Fibroblast of the aortic adventitia (primary cell): ENCODE results near the gene BPIFB6. TPM values are rescaled to one million over a fixed set of nuclear protein-coding genes. Genes with fewer than 3 reads are reported as not detected.

ENCODE experiments used
- DNase-seq: peaks from one replicate; pipeline ENCODE4 v3.0.0-alpha.2; 2010; ENCODE audit warnings: low read depth
- H3K4me3 ChIP-seq: 2 replicates; pipeline ENCODE4 v1.5.1; 2011; ENCODE audit warnings: low read depth, mild to moderate bottlenecking, control low read depth, low read length, moderate library complexity
- CTCF ChIP-seq: IDR thresholded peaks from 2 replicates; pipeline ENCODE4 v1.5.1; 2011; ENCODE audit warnings: mild to moderate bottlenecking, low read length, control low read depth, inconsistent platforms; ENCODE audit not compliant: insufficient read depth
- total RNA-seq: library from RNA; depleted of rRNA; stranded (reverse); fragments of >200 nt; gene quantifications from 2 replicates; pipeline ENCODE4 v1.2.3, GENCODE V29; 2012; ENCODE audit warnings: low replicate concordance

Gene BPIFB6
- total RNA-seq, 1 donor: not detected

- no peak overlapping the region for H3K4me3 ChIP-seq
- no peak for DNase-seq
- no peak for TF ChIP-seq CTCF
These were observed 39.4 kb upstream of the BPIFB6 start for GRCh38 chr20:32991792-32992641.

GRCh38 chr20:32993496-32994050 lies 37.9 kb upstream of the BPIFB6 start:
- no peak for DNase-seq
- no peak overlapping the region for H3K4me3 ChIP-seq
- no peak for TF ChIP-seq CTCF

- TF ChIP-seq CTCF: no peak
- H3K4me3 ChIP-seq: no peak overlapping the region
- no peak for DNase-seq
These were observed 35.6 kb upstream of the BPIFB6 start for GRCh38 chr20:32995802-32996201.

- H3K4me3 ChIP-seq: no peak overlapping the region
- TF ChIP-seq CTCF: no peak
- DNase-seq: no peak
These were observed 34.0 kb upstream of the BPIFB6 start for GRCh38 chr20:32997431-32997830.

GRCh38 chr20:32999603-33000250 lies 31.7 kb upstream of the BPIFB6 start:
- no peak for TF ChIP-seq CTCF
- H3K4me3 ChIP-seq: no peak overlapping the region
- no peak for DNase-seq

GRCh38 chr20:33000802-33001466 lies 30.5 kb upstream of the BPIFB6 start:
- no peak for TF ChIP-seq CTCF
- no peak for DNase-seq
- H3K4me3 ChIP-seq: no peak overlapping the region
